Activated CD4-positive, alpha-beta T cell treated with anti-CD3 and anti-CD28 coated beads, Interleukin-2, Interleukin-4, amounts not matched to agents 100 ng/mL and 50 ng/mL, durations not matched to agents 16 hours and 8 hours (primary cell): Measurements from ENCODE around the gene SNAI1.
"Not testable (repeated sequence)": the region's sequence is repeated elsewhere in the genome, so short reads cannot be mapped to it uniquely, and the experiment has no call there.

Experiments used
- DNase-seq: peaks from one replicate; pipeline ENCODE4 v3.0.0-alpha.2; 2020; ENCODE audit warnings: low spot score

SNAI1 gene

GRCh38 chr20:49987015-49987867, 4.5 kb downstream of the SNAI1 start:
- DNase-seq, result no peak

GRCh38 chr20:49987868-49988690, 5.3 kb downstream of the SNAI1 start:
- no peak for DNase-seq

- no peak for DNase-seq
Measured at GRCh38 chr20:49989234-49990065, 6.7 kb downstream of the SNAI1 start.

- no peak for DNase-seq
Measured at GRCh38 chr20:49990271-49990720, 7.5 kb downstream of the SNAI1 start.

GRCh38 chr20:49993301-49993751, 10.5 kb downstream of the SNAI1 start:
- no peak for DNase-seq

- DNase-seq, result no peak
Measured at GRCh38 chr20:49995586-49995985, 12.8 kb downstream of the SNAI1 start.

GRCh38 chr20:49998478-49999188, 15.9 kb downstream of the SNAI1 start:
- DNase-seq, result not testable (repeated sequence)

GRCh38 chr20:49999329-49999728, 16.5 kb downstream of the SNAI1 start:
- peak; percentile 11 for DNase-seq

- not testable (repeated sequence) for DNase-seq
Measured at GRCh38 chr20:50000548-50001222, 17.9 kb downstream of the SNAI1 start.

- DNase-seq, result no peak
Measured at GRCh38 chr20:50001784-50002311, 19.1 kb downstream of the SNAI1 start.

GRCh38 chr20:50003253-50003656, 20.5 kb downstream of the SNAI1 start:
- no peak for DNase-seq

GRCh38 chr20:50004229-50004628, 21.4 kb downstream of the SNAI1 start:
- DNase-seq, result no peak

- DNase-seq, result no peak
Measured at GRCh38 chr20:50005471-50005981, 22.7 kb downstream of the SNAI1 start.

GRCh38 chr20:50007369-50007768, 24.6 kb downstream of the SNAI1 start:
- DNase-seq, result no peak

GRCh38 chr20:50008007-50008406, 25.2 kb downstream of the SNAI1 start:
- no peak for DNase-seq

GRCh38 chr20:50009521-50010454, 27.0 kb downstream of the SNAI1 start:
- DNase-seq, result no peak

- not testable (repeated sequence) for DNase-seq
Measured at GRCh38 chr20:50011597-50011996, 28.8 kb downstream of the SNAI1 start.

GRCh38 chr20:50012282-50013263, 29.8 kb downstream of the SNAI1 start:
- no peak for DNase-seq
